ENCODE measurements around the gene LMAN2L. TPM values are rescaled to one million over a fixed set of nuclear protein-coding genes. Genes with fewer than 3 reads are reported as not detected.

The LMAN2L gene, protein sequence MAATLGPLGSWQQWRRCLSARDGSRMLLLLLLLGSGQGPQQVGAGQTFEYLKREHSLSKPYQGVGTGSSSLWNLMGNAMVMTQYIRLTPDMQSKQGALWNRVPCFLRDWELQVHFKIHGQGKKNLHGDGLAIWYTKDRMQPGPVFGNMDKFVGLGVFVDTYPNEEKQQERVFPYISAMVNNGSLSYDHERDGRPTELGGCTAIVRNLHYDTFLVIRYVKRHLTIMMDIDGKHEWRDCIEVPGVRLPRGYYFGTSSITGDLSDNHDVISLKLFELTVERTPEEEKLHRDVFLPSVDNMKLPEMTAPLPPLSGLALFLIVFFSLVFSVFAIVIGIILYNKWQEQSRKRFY
- total RNA-seq, result 10 to 100 TPM in 1 of 2 donors, 1 to 10 TPM in 1; 9.1 to 12.8 TPM

DNA sequence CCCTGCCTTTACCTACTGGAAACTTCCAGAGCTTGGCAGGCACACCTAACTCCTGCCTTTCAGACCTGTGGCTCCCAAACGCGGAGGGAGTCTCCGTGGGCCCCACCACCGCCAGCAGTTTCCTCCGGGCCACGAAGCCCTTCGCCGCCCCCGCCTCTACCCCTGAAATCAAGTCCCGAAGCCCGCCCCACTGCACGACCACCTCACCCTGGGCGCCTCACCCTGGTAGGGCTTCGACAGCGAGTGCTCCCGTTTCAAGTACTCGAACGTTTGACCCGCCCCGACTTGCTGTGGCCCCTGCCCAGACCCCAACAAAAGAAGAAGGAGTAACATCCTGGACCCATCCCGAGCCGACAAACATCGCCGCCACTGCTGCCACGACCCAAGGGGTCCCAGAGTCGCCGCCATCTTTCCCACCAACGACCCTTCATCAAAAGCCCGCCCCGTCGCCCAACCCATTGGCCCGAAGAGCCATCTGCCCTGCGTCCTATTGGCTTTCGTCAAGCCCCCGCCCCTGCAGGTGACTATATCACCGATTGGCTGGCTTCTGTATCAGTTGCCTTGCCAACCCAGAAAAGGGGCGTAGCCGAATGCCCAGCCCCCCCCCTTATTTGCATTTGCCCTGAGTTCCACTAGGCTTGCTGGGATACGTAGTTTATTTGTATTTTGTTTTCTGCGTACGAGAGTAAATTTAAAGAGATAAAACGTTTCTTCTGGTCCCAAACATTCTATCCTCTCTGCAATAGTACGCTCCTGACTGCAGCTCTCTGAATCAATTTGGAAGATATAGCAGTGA is at the start of gene LMAN2L:
TSS of gene LMAN2L (minus strand) at position 432 of the 796 bp plus-strand sequence. CDS start at position 408, 24 bp downstream.
- no peaks in the 10 kb centered on the region for H3K9me3 ChIP-seq
- DNase-seq (ENCODE audit: low spot score), result peak; percentile 97
- H3K36me3 ChIP-seq, result no peaks in the 10 kb centered on the region
- no peaks in the 10 kb centered on the region for H3K27me3 ChIP-seq (replicated peaks; ENCODE audit: insufficient read depth)
- peak; percentile 99 for ATAC-seq (ENCODE audit: insufficient number of reproducible peaks, low FRiP score, low read depth)
- H3K27ac ChIP-seq, result peak within 1 kb of the TSS; percentile 19 to 47
- peaks cover 5 to 54% of the 10 kb centered on the region in 2 donors for H3K4me1 ChIP-seq (ENCODE audit: control insufficient read depth in 1 of 2, low read depth in 2 of 2)
- no peak for TF ChIP-seq CTCF (IDR thresholded peaks at IDR 0.05)
- H3K4me3 ChIP-seq, result peak within 1 kb of the TSS; percentile 86

GRCh38 chr2:96789245-96789617 is 49.4 kb upstream of the LMAN2L start:
- H3K9me3 ChIP-seq, result no peaks in the 10 kb centered on the region
- H3K27me3 ChIP-seq (replicated peaks; ENCODE audit: insufficient read depth), result no peaks in the 10 kb centered on the region
- no peak for TF ChIP-seq CTCF (IDR thresholded peaks at IDR 0.05)
- no peak for DNase-seq (ENCODE audit: low spot score)
- ATAC-seq (ENCODE audit: insufficient number of reproducible peaks, low FRiP score, low read depth), result no peak
- H3K27ac ChIP-seq, result no peak overlapping the region
- H3K4me3 ChIP-seq, result no peak overlapping the region
- no peaks in the 10 kb centered on the region for H3K36me3 ChIP-seq
- H3K4me1 ChIP-seq (ENCODE audit: control insufficient read depth in 1 of 2, low read depth in 2 of 2), result peaks cover 25 to 33% of the 10 kb centered on the region in 2 donors

DNA sequence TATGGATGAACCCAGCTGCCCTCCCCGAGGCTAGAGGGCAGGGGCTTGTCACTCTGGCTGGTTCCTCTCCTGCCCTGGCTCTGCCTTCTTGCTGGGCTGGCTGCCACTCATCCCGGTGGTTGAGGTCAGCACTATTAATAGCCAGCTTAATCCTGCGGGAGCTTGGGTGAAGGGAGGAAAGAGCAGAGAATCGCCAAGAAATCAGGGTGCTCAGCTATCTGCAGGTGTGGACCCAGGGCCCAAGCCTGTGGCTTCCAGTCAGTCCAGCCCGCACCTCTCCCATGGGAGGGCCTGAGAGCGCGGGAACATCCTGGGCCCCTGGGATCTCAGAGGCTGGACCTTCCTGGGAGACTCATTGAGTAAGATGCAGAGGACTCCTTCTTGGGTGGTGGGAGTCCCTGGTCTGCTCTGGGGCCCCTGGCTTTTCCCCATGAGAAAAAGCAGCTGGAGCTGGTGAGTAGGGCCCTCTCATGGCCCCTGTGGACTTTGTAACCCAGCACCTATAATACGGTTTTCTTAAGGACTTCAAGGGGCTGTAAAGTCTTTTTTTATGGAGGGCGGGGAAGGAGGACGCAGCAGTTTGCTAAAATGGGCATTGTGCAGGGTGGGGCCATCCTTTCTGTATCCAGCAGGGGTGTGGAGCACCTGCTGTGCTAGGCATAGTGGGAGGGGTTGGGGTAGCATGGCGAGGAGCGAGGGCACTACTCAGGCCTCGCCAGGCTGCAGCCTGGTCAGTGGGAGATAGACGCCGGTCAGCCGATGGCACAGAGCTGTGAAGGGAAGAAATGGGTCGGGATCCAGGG is 48.8 kb upstream of the LMAN2L start:
- Histone ChIP-seq H3K36me3 (no peaks in the 10 kb centered on the region), H3K9me3 (no peaks in the 10 kb centered on the region), H3K4me1 (ENCODE audit: control insufficient read depth in 1 of 2, low read depth in 2 of 2) (peaks cover 25 to 33% of the 10 kb centered on the region in 2 donors), H3K4me3 (peak overlapping the region; percentile 10), H3K27me3 (replicated peaks; ENCODE audit: insufficient read depth) (no peaks in the 10 kb centered on the region), H3K27ac (peak overlapping the region; percentile 30 to 45)
- TF ChIP-seq CTCF (IDR thresholded peaks at IDR 0.05), result no peak
- ATAC-seq (ENCODE audit: insufficient number of reproducible peaks, low FRiP score, low read depth) (peak; percentile 64), DNase-seq (ENCODE audit: low spot score) (peak; percentile 24)

DNA sequence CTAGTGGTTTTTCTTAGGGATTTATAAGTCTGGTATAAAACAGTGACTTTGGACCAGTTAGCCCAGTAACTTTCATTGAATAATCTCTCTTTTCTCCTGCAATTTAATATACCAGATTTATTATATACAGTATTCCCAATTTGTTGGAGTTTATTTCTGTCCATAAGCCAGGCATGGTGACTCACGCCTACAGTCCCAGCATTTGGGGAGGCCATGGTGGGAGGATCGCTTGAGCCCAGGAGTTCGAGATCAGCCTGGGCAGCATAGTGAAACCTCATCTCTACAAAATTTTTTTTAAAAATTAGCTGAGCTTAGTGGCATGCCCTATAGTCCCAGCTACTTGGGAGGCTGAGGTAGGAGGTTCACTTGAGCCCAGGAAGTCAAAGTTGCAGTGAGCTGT is 47.5 kb upstream of the LMAN2L start:
- no peak for ATAC-seq (ENCODE audit: insufficient number of reproducible peaks, low FRiP score, low read depth)
- TF ChIP-seq CTCF (IDR thresholded peaks at IDR 0.05), result no peak
- peak overlapping the region; percentile 30 to 45 for H3K27ac ChIP-seq
- H3K36me3 ChIP-seq, result no peaks in the 10 kb centered on the region
- H3K27me3 ChIP-seq (replicated peaks; ENCODE audit: insufficient read depth), result no peaks in the 10 kb centered on the region
- no peaks in the 10 kb centered on the region for H3K9me3 ChIP-seq
- H3K4me1 ChIP-seq (ENCODE audit: control insufficient read depth in 1 of 2, low read depth in 2 of 2), result peaks cover 25 to 33% of the 10 kb centered on the region in 2 donors
- no peak overlapping the region for H3K4me3 ChIP-seq
- DNase-seq (ENCODE audit: low spot score), result no peak
